Breast epithelium (tissue), 4 donors: Measurements from ENCODE around the gene KLK14. TPM values are rescaled to one million over a fixed set of nuclear protein-coding genes. Genes with fewer than 3 reads are reported as not detected.

Experiments
- DNase-seq, 2 donors: peaks; one replicate each; pipeline ENCODE4 v3.0.0-alpha.2; 2019; ENCODE audit warnings: low spot score in 2 of 2
- H3K27ac ChIP-seq, 2 donors: fragments of 200-600 bp; sonication (generic) in 1 of 2; one replicate each; pipeline ENCODE4 v1.5.1; 2016 to 2019; ENCODE audit warnings: mild to moderate bottlenecking in 1 of 2
- H3K27me3 ChIP-seq, 2 donors: fragments of 200-600 bp; sonication (generic) in 1 of 2; one replicate each; pipeline versions ENCODE4 v1.5.1 to v1.6.0; 2017 to 2019; ENCODE audit warnings: control low read depth in 1 of 2, mild to moderate bottlenecking in 1 of 2
- H3K36me3 ChIP-seq: fragments of 200-600 bp; one replicate; pipeline ENCODE4 v1.5.1; 2019
- H3K4me1 ChIP-seq, 2 donors: fragments of 200-600 bp; sonication (generic); one replicate each; pipeline ENCODE4 v1.5.1; 2016 to 2019; ENCODE audit warnings: control low read depth in 1 of 2
- H3K4me3 ChIP-seq, 3 donors: fragments of 200-600 bp; sonication (generic); 1 replicate in 2 of 3; 2 replicates in 1 of 3; pipeline ENCODE4 v1.5.1; 2016 to 2019; ENCODE audit warnings: mild to moderate bottlenecking in 3 of 3, moderate library complexity in 2 of 3
- H3K9me3 ChIP-seq, 2 donors: fragments of 200-600 bp; sonication (generic) in 1 of 2; one replicate each; pipeline ENCODE4 v1.5.1; 2016 to 2019; ENCODE audit warnings: control low read depth in 1 of 2
- POLR2A ChIP-seq: fragments of 450-650 bp; IDR thresholded peaks from one replicate; pipeline ENCODE4 v1.6.1; 2016; ENCODE audit warnings: antibody characterized with exemption, mild to moderate bottlenecking, moderate library complexity
- POLR2AphosphoS5 ChIP-seq, 3 donors: sonication (generic); formaldehyde crosslinking; IDR thresholded peaks; one replicate each; pipeline ENCODE4 v1.6.1; 2017; ENCODE audit warnings: antibody characterized with exemption in 3 of 3
- intact Hi-C: fragments of 100-400 bp; cut with DNase I; formaldehyde crosslinking; loops from one replicate; pipeline ENCODE4 v1.15.1; 2023; ENCODE audit warnings: low total_unique reads
- total RNA-seq, 3 donors: library from RNA; depleted of rRNA; stranded (reverse); fragments of >200 nt; gene quantifications; one replicate each; pipeline ENCODE4 v1.1.0, GENCODE V29; 2016
- TF ChIP-seq, protein P1 (sequence below), 3 donors: fragments of 450-650 bp; IDR thresholded peaks; one replicate each; pipeline ENCODE4 v1.5.1; 2016 to 2017; ENCODE audit warnings: antibody characterized with exemption in 3 of 3, mild to moderate bottlenecking in 3 of 3, moderate library complexity in 3 of 3

Gene KLK14
- total RNA-seq, 3 donors from 2014 or later, result 0.98 TPM; not detected in 2

DNA sequence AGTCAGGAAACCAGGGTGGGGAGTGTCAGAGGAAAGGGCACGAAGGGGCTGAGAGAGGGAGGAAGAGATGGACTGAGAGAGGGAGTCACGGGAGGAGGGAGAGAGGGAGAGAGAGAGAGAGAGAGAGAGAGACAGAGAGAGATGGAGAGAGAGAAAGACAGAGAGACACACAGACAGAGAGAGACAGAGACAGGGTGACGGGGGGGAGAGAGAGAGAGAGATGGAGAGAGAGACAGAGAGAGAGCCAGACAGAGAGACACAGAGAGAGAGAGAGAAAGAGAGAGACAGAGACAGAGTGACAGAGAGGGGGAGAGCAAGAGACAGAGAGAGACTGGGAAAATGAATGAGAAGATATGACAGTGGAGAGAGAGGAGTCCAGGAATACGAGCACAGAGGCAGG, 494 bp upstream of the KLK14 start:
- H3K4me3 ChIP-seq, result no peak overlapping the region
- H3K27me3 ChIP-seq, result no peaks in the 10 kb centered on the region
- no peaks in the 10 kb centered on the region for H3K36me3 ChIP-seq
- no peak for DNase-seq
- H3K27ac ChIP-seq, result no peak overlapping the region
- H3K4me1 ChIP-seq, result no peaks in the 10 kb centered on the region
- H3K9me3 ChIP-seq, result no peaks in the 10 kb centered on the region
- no peak for TF ChIP-seq POLR2AphosphoS5 (IDR thresholded peaks at IDR 0.05)
- no peak for TF ChIP-seq POLR2A
- TF ChIP-seq, protein P1, sequence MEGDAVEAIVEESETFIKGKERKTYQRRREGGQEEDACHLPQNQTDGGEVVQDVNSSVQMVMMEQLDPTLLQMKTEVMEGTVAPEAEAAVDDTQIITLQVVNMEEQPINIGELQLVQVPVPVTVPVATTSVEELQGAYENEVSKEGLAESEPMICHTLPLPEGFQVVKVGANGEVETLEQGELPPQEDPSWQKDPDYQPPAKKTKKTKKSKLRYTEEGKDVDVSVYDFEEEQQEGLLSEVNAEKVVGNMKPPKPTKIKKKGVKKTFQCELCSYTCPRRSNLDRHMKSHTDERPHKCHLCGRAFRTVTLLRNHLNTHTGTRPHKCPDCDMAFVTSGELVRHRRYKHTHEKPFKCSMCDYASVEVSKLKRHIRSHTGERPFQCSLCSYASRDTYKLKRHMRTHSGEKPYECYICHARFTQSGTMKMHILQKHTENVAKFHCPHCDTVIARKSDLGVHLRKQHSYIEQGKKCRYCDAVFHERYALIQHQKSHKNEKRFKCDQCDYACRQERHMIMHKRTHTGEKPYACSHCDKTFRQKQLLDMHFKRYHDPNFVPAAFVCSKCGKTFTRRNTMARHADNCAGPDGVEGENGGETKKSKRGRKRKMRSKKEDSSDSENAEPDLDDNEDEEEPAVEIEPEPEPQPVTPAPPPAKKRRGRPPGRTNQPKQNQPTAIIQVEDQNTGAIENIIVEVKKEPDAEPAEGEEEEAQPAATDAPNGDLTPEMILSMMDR (IDR thresholded peaks at IDR 0.05), result no peak
- intact Hi-C loops, result no loop called here

DNA sequence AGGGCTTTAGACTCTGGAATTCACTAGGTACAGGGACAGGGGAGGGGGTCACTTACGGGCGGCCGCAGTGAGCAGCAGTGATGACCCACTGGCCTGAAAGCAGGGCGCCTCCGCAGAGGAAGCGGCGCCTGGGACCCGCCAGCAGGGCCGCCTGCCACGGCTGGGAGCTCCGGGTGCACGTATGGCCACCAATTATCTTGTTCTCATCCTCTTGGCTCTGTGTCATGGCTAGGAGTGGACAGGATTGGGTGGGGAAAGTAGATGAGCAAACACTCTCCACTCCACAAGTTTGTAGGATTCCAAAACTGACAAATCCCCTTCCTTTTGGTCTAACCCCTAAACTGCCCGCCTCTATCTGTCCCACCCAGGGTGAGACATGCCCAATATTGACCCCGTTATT, 1.2 kb downstream of the KLK14 start:
- Histone ChIP-seq H3K27me3 (no peaks in the 10 kb centered on the region), H3K4me1 (no peaks in the 10 kb centered on the region), H3K36me3 (no peaks in the 10 kb centered on the region), H3K27ac (no peak overlapping the region), H3K4me3 (no peak overlapping the region), H3K9me3 (no peaks in the 10 kb centered on the region)
- DNase-seq, result no peak
- TF ChIP-seq, protein P1 (IDR thresholded peaks at IDR 0.05), result no peak
- TF ChIP-seq POLR2AphosphoS5 (IDR thresholded peaks at IDR 0.05) (no peak), POLR2A (no peak)
- intact Hi-C loops, result no loop called here

DNA sequence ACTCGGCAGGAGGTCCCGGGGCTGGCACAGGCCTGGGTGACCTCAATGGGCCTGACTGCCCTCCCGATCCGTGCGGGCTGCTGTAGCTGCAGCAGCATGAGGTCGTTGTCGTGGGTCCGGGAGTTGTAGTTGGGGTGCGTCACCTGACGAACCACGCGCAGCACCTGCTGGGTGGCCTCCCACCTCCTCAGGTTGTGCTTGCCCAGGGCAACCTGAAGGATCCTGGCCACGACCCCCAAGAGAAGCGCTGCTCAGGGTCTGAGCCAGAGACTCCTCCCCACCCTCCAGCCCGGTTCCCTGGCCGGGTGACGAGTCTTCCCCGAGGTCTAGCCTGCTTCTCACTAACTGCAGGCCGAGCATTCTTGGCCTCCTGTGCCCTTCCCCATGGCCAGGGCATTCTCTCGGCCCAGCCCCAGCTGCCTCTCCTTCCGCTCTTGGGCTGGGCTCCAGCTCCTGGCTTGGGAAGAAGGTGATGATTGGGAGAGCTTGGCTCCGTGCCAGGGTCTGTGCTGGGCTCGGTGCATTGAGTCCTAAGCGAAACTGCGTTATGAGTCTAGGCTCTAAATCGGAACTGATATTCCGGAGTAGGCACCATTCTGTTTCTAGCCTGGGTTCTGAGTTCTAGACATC, 3.1 kb downstream of the KLK14 start:
- intact Hi-C loops, result no loop called here
- no peak for DNase-seq
- H3K27ac ChIP-seq, result no peak overlapping the region
- no peaks in the 10 kb centered on the region for H3K4me1 ChIP-seq
- no peak overlapping the region for H3K4me3 ChIP-seq
- H3K9me3 ChIP-seq, result no peaks in the 10 kb centered on the region
- TF ChIP-seq, protein P1 (IDR thresholded peaks at IDR 0.05), result no peak
- TF ChIP-seq POLR2AphosphoS5 (IDR thresholded peaks at IDR 0.05), result no peak
- TF ChIP-seq POLR2A, result no peak
- H3K27me3 ChIP-seq, result no peaks in the 10 kb centered on the region
- no peaks in the 10 kb centered on the region for H3K36me3 ChIP-seq

DNA sequence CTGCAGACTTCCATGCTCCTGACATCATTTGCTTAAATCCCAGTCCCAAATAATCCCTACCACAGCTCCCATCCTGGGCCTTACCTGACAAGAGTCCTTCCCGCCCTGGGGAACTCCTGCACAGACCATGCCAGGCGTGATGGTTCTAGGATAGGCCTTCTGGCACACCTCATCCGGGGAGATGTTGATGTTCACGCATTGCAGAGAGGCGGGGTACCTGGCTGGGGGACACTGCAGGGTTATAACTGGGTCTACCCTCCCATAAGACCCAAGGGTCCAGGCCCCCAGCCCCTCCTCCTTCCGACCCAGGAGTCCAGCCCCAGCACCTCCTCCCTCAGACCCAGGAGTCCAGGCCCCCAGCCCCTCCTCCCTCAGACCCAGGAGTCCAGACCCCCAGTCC, 4.0 kb downstream of the KLK14 start:
- Histone ChIP-seq H3K4me3 (no peak overlapping the region), H3K36me3 (no peaks in the 10 kb centered on the region), H3K27ac (no peak overlapping the region), H3K4me1 (no peaks in the 10 kb centered on the region), H3K9me3 (no peaks in the 10 kb centered on the region), H3K27me3 (no peaks in the 10 kb centered on the region)
- intact Hi-C loops, result no loop called here
- no peak for TF ChIP-seq POLR2A
- TF ChIP-seq, protein P1 (IDR thresholded peaks at IDR 0.05), result no peak
- TF ChIP-seq POLR2AphosphoS5 (IDR thresholded peaks at IDR 0.05), result no peak
- DNase-seq, result no peak

DNA sequence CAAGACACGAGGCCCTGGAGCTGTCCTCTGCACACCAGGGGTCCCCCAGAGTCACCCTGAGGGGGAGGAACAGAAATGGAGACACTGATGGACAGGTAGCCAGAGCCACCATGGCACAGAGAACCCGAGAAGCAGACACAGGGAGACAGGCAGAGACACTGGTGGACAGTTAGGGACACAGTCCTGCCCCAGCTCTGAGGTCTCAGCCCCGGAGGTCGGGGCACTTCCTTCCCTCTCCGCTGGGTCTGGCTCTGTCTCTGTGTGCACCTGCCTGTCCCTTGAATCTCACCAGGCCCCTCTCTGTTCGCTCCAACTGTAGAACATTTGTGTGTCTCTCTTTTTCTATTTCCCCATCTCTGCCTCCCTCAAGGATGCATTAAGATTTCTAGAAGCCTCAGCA, 4.6 kb downstream of the KLK14 start:
- Histone ChIP-seq H3K9me3 (no peaks in the 10 kb centered on the region), H3K4me1 (no peaks in the 10 kb centered on the region), H3K27me3 (no peaks in the 10 kb centered on the region), H3K36me3 (no peaks in the 10 kb centered on the region), H3K27ac (no peak overlapping the region), H3K4me3 (no peak overlapping the region)
- no peak for DNase-seq
- TF ChIP-seq POLR2AphosphoS5 (IDR thresholded peaks at IDR 0.05) (no peak), POLR2A (no peak)
- TF ChIP-seq, protein P1 (IDR thresholded peaks at IDR 0.05), result no peak
- intact Hi-C loops, result no loop called here
